ENCODE data around the gene PLS1. TPM values are rescaled to one million over a fixed set of nuclear protein-coding genes. Genes with fewer than 3 reads are reported as not detected.

The PLS1 gene
- total and polyA plus RNA-seq, 2 of the 8 experiments (the other 6 are each of a cell fraction or from before 2014, with no cell fraction given) = 18.7 to 44.7 TPM

- TF ChIP-seq CHD7 (IDR thresholded peaks at IDR 0.05; ENCODE audit: insufficient replicate concordance, low read length) (no peak), TAF7 (optimal IDR thresholded peaks at IDR 0.05; ENCODE audit: borderline replicate concordance, low read depth, low read length) (no peak), KDM4A (IDR thresholded peaks at IDR 0.05; ENCODE audit: low read depth, low read length, severe bottlenecking) (no peak), POU5F1 (IDR thresholded peaks at IDR 0.05; ENCODE audit: low read depth, low read length) (no peak), SP1 (IDR thresholded peaks at IDR 0.05; ENCODE audit: low read depth, low read length) (no peak), BACH1 (IDR thresholded peaks at IDR 0.05; ENCODE audit: low read length) (no peak), SAP30 (IDR thresholded peaks at IDR 0.05; ENCODE audit: insufficient read depth, insufficient replicate concordance, low read length) (no peak), CEBPB (IDR thresholded peaks at IDR 0.05; ENCODE audit: low read depth, low read length) (no peak)
Measured at GRCh38 chr3:142602619-142603385, 6.6 kb downstream of the PLS1 start (continued).
